ENCODE measurements around the gene IQSEC2. TPM values are rescaled to one million over a fixed set of nuclear protein-coding genes. Genes with fewer than 3 reads are reported as not detected.

IQSEC2 gene
- total and polyA plus RNA-seq, 9 of the 15 experiments (the other 6 are each of a cell fraction or from before 2014, with no cell fraction given), result 2.7 to 41.8 (median 20.1) TPM

DNA sequence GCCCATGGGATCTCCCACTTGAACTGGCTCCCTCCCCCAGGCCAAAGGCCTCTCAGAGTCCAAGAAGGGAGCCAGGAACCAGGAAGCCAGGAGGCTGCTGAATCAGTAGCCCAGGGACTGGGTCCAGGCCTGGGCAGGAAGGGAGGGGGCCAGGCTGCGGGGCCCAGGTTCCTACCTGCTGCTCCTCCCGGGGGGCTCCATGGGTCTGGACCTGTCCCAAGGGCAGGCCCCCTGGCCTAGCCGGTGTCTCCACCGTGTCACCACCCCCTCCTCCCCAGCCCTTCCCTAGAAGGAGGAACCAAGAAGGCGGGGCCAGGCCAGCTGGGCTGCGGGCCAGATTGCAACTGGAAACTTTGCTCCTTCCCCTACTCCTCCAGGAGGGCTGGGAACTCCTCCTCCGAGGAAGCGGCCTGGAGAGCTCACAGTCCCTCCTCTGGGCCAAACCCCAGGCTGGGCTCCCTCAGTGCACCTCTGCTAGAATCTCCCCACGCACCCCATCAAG, at the start of gene IQSEC2 (continued):
- TF ChIP-seq NRF1 (conservative IDR thresholded peaks at IDR 0.05 in 1 of 2, IDR thresholded peaks at IDR 0.05 in 1 of 2) (0 out of 4 replicates have a peak, but pooled peaks of 1 of the 2 experiments have one; percentile 9), SMARCA4 (IDR thresholded peaks at IDR 0.05) (no peak), SAFB (IDR thresholded peaks at IDR 0.05; ENCODE audit: borderline replicate concordance, low read depth, low read length) (no peak), STAG1 (CRISPR knock-in tag; IDR thresholded peaks at IDR 0.05; ENCODE audit: borderline replicate concordance) (no peak), ZFP36 (IDR thresholded peaks at IDR 0.05; ENCODE audit: low read depth, low read length, partially characterized antibody) (peak; percentile 26), ZNF436 (CRISPR knock-in tag; IDR thresholded peaks at IDR 0.05) (no peak), TBL1XR1 (IDR thresholded peaks at IDR 0.05; ENCODE audit: low read length in 2 of 2) (no peak), CCAR2 (IDR thresholded peaks at IDR 0.05; ENCODE audit: low read depth, low read length) (no peak), TBP (optimal IDR thresholded peaks at IDR 0.05; ENCODE audit: low read depth, low read length) (peak; percentile 15), ZNF583 (CRISPR knock-in tag; IDR thresholded peaks at IDR 0.05) (no peak), KDM4B (IDR thresholded peaks at IDR 0.05; ENCODE audit: borderline replicate concordance in 2 of 2, low read depth in 1 of 2) (no peak), POLR2G (IDR thresholded peaks at IDR 0.05; ENCODE audit: low read depth, low read length) (peak; percentile 61), ZSCAN29 (IDR thresholded peaks at IDR 0.05) (no peak), SRF (CRISPR knock-in tag; IDR thresholded peaks at IDR 0.05) (no peak), NUFIP1 (IDR thresholded peaks at IDR 0.05; ENCODE audit: partially characterized antibody) (no peak), DPF2 (IDR thresholded peaks at IDR 0.05) (no peak), NR2C2 (CRISPR knock-in tag; IDR thresholded peaks at IDR 0.05) (no peak), NR2C2 (tag; IDR thresholded peaks at IDR 0.05) (no peak), XRCC5 (IDR thresholded peaks at IDR 0.05; ENCODE audit: low read depth, low read length) (no peak)
- TF ChIP-seq, protein P1, sequence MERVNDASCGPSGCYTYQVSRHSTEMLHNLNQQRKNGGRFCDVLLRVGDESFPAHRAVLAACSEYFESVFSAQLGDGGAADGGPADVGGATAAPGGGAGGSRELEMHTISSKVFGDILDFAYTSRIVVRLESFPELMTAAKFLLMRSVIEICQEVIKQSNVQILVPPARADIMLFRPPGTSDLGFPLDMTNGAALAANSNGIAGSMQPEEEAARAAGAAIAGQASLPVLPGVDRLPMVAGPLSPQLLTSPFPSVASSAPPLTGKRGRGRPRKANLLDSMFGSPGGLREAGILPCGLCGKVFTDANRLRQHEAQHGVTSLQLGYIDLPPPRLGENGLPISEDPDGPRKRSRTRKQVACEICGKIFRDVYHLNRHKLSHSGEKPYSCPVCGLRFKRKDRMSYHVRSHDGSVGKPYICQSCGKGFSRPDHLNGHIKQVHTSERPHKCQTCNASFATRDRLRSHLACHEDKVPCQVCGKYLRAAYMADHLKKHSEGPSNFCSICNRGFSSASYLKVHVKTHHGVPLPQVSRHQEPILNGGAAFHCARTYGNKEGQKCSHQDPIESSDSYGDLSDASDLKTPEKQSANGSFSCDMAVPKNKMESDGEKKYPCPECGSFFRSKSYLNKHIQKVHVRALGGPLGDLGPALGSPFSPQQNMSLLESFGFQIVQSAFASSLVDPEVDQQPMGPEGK (CRISPR knock-in tag; IDR thresholded peaks at IDR 0.05; ENCODE audit: borderline replicate concordance), result no peak

Measured in K562 (cell line).